Activated T-cell treated with anti-CD3 and anti-CD28 coated beads, Interleukin-2, amount 50 U/mL, for 24 hours (primary cell): ENCODE results near the gene C2.
"Not testable (repeated sequence)": the region's sequence is repeated elsewhere in the genome, so short reads cannot be mapped to it uniquely, and the experiment has no call there.

ENCODE experiments used
- DNase-seq: peaks from one replicate; pipeline ENCODE4 v3.0.0-alpha.2; 2020
- H3K27ac Mint-ChIP-seq: 2 replicates; pipeline ENCODE4 v1.8.0; 2020; ENCODE audit warnings: mild to moderate bottlenecking, mixed read lengths
- H3K27me3 Mint-ChIP-seq: 2 replicates; pipeline ENCODE4 v1.8.0; 2020; ENCODE audit warnings: mixed read lengths
- H3K36me3 Mint-ChIP-seq: 2 replicates; pipeline ENCODE4 v1.8.0; 2020; ENCODE audit warnings: low read depth, mixed read lengths
- H3K4me1 Mint-ChIP-seq: 2 replicates; pipeline ENCODE4 v1.8.0; 2020; ENCODE audit warnings: low read depth, mixed read lengths
- H3K4me3 Mint-ChIP-seq: 2 replicates; pipeline ENCODE4 v1.8.0; 2020; ENCODE audit warnings: mild to moderate bottlenecking, moderate library complexity, mixed read lengths
- H3K9me3 Mint-ChIP-seq: 2 replicates; pipeline ENCODE4 v1.8.0; 2020; ENCODE audit warnings: mixed read lengths

The C2 gene

DNA sequence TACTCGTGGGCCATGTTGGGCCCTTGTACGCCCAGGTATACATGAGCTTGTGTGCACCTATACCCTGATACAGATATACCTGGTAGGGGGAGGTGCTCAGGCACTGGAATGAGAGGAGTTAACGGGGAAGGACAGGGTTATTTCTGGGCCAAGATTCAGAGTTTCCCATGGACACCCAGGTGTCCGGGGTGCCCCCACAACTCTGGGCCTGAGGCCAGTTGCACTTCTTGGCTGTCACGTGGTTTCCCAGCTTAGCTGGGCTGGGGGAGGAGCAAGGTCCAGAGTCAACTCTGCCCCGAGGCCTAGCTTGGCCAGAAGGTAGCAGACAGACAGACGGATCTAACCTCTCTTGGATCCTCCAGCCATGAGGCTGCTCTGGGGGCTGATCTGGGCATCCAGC lies 54.2 kb downstream of the C2 start, which contains the start of gene C4A:
C4A (plus strand) TSS at position 314 of the 400 bp plus-strand sequence; CDS start at position 365, 51 bp downstream.
- H3K9me3 Mint-ChIP-seq, H3K4me1 Mint-ChIP-seq, DNase-seq, H3K27ac Mint-ChIP-seq, H3K4me3 Mint-ChIP-seq, H3K27me3 Mint-ChIP-seq: not testable (repeated sequence)
- peaks cover 13% of the 10 kb centered on the region for H3K36me3 Mint-ChIP-seq

DNA sequence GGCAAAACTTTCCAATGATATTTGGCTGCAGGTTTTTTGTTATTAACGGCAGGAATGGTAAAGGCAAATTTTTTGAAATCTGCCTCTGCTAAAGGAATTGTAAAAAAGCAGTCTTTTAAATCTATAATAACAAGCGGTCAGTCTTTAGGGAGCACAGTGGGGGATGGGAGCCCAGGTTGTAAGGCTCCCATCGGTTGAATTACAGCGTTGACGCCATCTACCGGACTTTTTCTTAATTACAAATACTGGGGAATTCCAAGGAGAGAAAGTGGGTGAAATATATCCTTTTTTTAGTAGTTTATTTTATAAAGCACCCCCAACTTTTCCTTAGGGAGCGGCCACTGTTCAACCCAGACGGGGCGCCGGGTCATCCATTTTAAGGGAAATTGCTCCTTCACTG lies 61.8 kb downstream of the C2 start:
- H3K9me3 Mint-ChIP-seq, DNase-seq, H3K27me3 Mint-ChIP-seq, H3K4me1 Mint-ChIP-seq, H3K4me3 Mint-ChIP-seq, H3K36me3 Mint-ChIP-seq, H3K27ac Mint-ChIP-seq: not testable (repeated sequence)

DNA sequence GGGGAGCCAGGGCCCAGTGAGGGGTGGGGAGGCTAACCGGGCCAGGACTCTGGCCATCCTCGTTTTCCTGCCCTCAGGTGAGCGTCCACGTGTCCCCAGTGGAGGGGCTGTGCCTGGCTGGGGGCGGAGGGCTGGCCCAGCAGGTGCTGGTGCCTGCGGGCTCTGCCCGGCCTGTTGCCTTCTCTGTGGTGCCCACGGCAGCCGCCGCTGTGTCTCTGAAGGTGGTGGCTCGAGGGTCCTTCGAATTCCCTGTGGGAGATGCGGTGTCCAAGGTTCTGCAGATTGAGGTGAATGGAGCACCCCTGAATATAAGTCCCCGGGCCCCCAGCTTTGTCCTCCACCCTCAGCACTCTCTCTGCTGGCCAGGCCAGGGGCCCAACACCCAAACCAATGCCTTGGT lies 66.9 kb downstream of the C2 start:
- H3K27me3 Mint-ChIP-seq, H3K27ac Mint-ChIP-seq, H3K4me3 Mint-ChIP-seq, H3K4me1 Mint-ChIP-seq, DNase-seq, H3K9me3 Mint-ChIP-seq, H3K36me3 Mint-ChIP-seq: not testable (repeated sequence)
